Fibroblast of pulmonary artery (primary cell): ENCODE measurements around the gene ECT2.

ENCODE experiments used
- DNase-seq: peaks from one replicate; pipeline ENCODE4 v3.0.0-alpha.2; 2010; ENCODE audit warnings: low read depth
- H3K4me3 ChIP-seq: replicated peaks from 2 replicates; pipeline ENCODE4 v1.5.1; 2011; ENCODE audit warnings: low read depth, mild to moderate bottlenecking, control low read depth, low read length, moderate library complexity
- TF ChIP-seq, protein P1 (sequence below): IDR thresholded peaks from 2 replicates; pipeline ENCODE4 v1.5.1; 2011; ENCODE audit warnings: mild to moderate bottlenecking, control low read depth, low read length, inconsistent platforms; ENCODE audit errors: missing control alignments

Gene ECT2

GRCh38 chr3:172766241-172766640, 15.7 kb downstream of the ECT2 start:
- no peak for DNase-seq
- H3K4me3 ChIP-seq, result no peak overlapping the region
- TF ChIP-seq, protein P1, sequence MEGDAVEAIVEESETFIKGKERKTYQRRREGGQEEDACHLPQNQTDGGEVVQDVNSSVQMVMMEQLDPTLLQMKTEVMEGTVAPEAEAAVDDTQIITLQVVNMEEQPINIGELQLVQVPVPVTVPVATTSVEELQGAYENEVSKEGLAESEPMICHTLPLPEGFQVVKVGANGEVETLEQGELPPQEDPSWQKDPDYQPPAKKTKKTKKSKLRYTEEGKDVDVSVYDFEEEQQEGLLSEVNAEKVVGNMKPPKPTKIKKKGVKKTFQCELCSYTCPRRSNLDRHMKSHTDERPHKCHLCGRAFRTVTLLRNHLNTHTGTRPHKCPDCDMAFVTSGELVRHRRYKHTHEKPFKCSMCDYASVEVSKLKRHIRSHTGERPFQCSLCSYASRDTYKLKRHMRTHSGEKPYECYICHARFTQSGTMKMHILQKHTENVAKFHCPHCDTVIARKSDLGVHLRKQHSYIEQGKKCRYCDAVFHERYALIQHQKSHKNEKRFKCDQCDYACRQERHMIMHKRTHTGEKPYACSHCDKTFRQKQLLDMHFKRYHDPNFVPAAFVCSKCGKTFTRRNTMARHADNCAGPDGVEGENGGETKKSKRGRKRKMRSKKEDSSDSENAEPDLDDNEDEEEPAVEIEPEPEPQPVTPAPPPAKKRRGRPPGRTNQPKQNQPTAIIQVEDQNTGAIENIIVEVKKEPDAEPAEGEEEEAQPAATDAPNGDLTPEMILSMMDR, result no peak

GRCh38 chr3:172766718-172767405, 16.3 kb downstream of the ECT2 start:
- no peak overlapping the region for H3K4me3 ChIP-seq
- DNase-seq, result no peak
- TF ChIP-seq, protein P1, result no peak

DNA sequence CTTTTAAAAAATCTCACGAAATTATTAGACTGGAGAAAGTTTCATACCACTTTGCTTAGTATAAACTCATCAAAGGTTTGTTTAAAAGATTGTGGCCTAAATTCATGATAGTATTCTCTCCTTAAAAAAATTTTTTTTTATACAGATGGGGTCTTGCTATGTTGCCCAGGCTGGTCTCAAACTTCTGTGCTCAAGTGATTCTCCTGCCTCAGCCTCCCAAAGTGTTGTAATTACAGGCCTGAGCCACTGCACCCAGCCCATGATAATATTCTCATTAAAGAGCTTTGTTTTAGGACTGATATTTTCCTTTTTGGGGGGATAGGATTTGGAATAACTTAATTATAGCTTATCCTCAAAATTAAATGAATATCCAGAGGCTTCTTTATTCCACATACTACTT, 19.9 kb downstream of the ECT2 start:
- H3K4me3 ChIP-seq, result no peak overlapping the region
- DNase-seq, result no peak
- TF ChIP-seq, protein P1, result no peak

DNA sequence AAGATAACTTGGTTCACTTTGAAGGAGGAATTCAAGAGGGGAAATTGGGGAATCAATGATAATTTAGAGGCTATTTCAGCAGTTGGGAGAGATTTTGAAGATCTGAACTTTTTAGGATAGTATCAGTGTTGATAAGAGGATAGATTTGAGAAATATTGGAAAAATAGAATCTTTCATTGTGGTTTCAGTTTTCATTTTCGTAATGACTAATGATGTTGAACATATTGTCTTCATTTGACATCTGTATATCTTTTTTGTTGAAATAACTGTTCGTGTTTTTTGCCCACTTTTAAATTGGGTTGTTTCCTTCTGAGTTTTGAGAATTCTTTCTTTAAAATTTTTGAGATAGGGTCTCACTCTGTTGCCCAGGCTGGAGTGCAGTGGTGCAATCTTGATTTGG, 21.1 kb downstream of the ECT2 start:
- TF ChIP-seq, protein P1, result no peak
- no peak overlapping the region for H3K4me3 ChIP-seq

DNA sequence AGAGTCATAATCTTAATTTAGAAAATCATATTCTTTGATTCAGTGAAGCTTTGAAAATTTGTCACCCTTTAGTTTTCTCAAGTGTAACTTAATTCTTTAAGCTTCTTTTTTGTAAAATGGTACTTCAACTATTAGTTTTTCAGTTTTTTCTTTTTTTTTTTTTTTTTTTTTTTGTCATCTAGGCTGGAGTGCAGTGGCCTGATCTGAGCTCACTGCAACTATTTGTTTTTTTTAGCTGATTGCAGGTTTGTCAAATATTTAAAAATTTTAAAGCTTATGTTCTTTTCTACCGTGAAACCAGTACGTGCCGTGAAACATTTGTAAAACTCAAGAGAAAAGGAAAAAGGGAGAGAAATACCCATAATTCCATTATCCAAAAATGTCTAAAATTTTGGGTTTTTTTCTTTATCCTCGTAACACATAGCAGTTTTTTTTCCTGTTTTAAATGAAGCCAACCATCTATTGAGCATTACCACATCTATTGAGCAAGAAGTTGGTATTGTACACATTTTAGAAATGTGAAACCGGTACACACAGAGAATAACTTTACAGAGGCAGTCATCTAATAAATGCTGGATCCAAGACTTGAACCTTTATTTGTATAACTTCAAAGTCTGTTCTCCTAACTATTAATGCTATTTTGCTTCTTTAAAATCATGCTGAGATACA, 25.7 kb downstream of the ECT2 start:
- DNase-seq, result peak; percentile 30

More for the DNA sequence above, 21.1 kb downstream of the ECT2 start:
- DNase-seq, result no peak

DNA sequence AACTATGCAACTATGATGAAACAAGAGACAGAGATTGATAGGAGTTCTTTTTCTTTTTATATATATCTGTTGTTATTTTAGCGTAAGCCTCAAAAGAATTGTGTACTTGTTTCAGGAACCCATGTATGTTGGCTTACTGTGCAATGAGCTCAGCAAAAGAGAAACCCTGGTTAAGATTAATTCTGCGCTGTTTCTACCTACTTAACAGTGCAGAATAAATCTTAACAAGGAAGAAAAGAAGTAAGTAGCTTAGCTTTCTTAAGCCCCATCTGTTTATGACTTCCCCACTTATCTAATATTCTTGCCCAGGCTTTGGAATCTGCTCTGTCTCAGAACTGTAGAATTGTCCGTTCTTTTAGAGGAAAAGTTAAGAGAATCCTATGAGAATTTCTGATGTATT, 27.4 kb downstream of the ECT2 start:
- DNase-seq, result no peak
- TF ChIP-seq, protein P1, result no peak
- no peak overlapping the region for H3K4me3 ChIP-seq

More for the DNA sequence above, 25.7 kb downstream of the ECT2 start:
- TF ChIP-seq, protein P1, result no peak
- H3K4me3 ChIP-seq, result no peak overlapping the region
